WTC11 (cell line): ENCODE results near the gene ARG2. TPM values are rescaled to one million over a fixed set of nuclear protein-coding genes. Genes with fewer than 3 reads are reported as not detected.

ENCODE experiments used
- ATAC-seq: fragments of 200-7000 bp; cut with Tn5 transposase; 2 replicates; pipeline ENCODE4 v1.10.0; 2021; ENCODE audit warnings: mild to moderate bottlenecking, moderate library complexity
- CTCF ChIA-PET: fragments of 300-600 bp; sonication (Branson Sonifier 250); formaldehyde crosslinking; loops from one replicate; lab custom pipeline; 2021; ENCODE audit warnings: antibody characterized with exemption; lab: Charles Lee
- POLR2A ChIA-PET: fragments of 350-600 bp; sonication (Branson Sonifier 250); formaldehyde crosslinking; loops from one replicate; lab custom pipeline; 2021; ENCODE audit warnings: antibody characterized with exemption; lab: Charles Lee
- DNase-seq: peaks from one replicate; pipeline ENCODE4 v3.0.0; 2021; ENCODE audit warnings: low spot score
- H3K27ac Mint-ChIP-seq: 2 replicates; pipeline ENCODE4 v1.8.0; 2021; ENCODE audit warnings: mixed read lengths
- H3K27me3 Mint-ChIP-seq: 2 replicates; pipeline ENCODE4 v1.8.0; 2021; ENCODE audit warnings: low read depth, mild to moderate bottlenecking, moderate library complexity, mixed read lengths
- H3K36me3 Mint-ChIP-seq: 2 replicates; pipeline ENCODE4 v1.8.0; 2021; ENCODE audit warnings: mixed read lengths
- H3K4me1 Mint-ChIP-seq: 2 replicates; pipeline ENCODE4 v1.8.0; 2022; ENCODE audit warnings: mixed read lengths
- H3K4me3 Mint-ChIP-seq: 2 replicates; pipeline ENCODE4 v1.8.0; 2021; ENCODE audit warnings: mild to moderate bottlenecking, moderate library complexity, mixed read lengths
- H3K9me3 Mint-ChIP-seq: 2 replicates; pipeline ENCODE4 v1.8.0; 2021; ENCODE audit warnings: mixed read lengths
- ARID4B ChIP-seq: sonication (generic); formaldehyde crosslinking; IDR thresholded peaks from 2 replicates; pipeline ENCODE4 v1.8.0; 2023; ENCODE audit warnings: missing genetic modification reagents, mild to moderate bottlenecking, borderline replicate concordance
- ATF1 ChIP-seq: sonication (generic); formaldehyde crosslinking; IDR thresholded peaks from 2 replicates; pipeline ENCODE4 v1.8.1; 2023; ENCODE audit warnings: mild to moderate bottlenecking, moderate library complexity, missing genetic modification reagents
- CREM ChIP-seq: sonication (generic); formaldehyde crosslinking; IDR thresholded peaks from 2 replicates; pipeline ENCODE4 v1.8.1; 2022; ENCODE audit warnings: mild to moderate bottlenecking, missing genetic modification reagents, moderate library complexity
- FOXP4 ChIP-seq: sonication (generic); formaldehyde crosslinking; IDR thresholded peaks from 2 replicates; pipeline ENCODE4 v1.8.0; 2022; ENCODE audit warnings: mild to moderate bottlenecking, missing genetic modification reagents
- HMGA2 ChIP-seq: fragments of 250-450 bp; sonication (Bioruptor Pico); IDR thresholded peaks from 2 replicates; pipeline ENCODE4 v1.4.0; 2021; ENCODE audit warnings: mild to moderate bottlenecking, moderate library complexity
- HMGXB4 ChIP-seq: sonication (generic); formaldehyde crosslinking; IDR thresholded peaks from 2 replicates; pipeline ENCODE4 v1.8.1; 2023; ENCODE audit warnings: mild to moderate bottlenecking, moderate library complexity, missing genetic modification reagents
- IRF2 ChIP-seq: sonication (generic); formaldehyde crosslinking; IDR thresholded peaks from 2 replicates; pipeline ENCODE4 v1.8.0; 2022; ENCODE audit warnings: low read depth, missing genetic modification reagents, borderline replicate concordance
- MLX ChIP-seq: sonication (generic); formaldehyde crosslinking; IDR thresholded peaks from 2 replicates; pipeline ENCODE4 v1.8.1; 2023; ENCODE audit warnings: mild to moderate bottlenecking, missing genetic modification reagents, moderate library complexity
- NR1H2 ChIP-seq: sonication (generic); formaldehyde crosslinking; IDR thresholded peaks from 2 replicates; pipeline ENCODE4 v1.9.0; 2021; ENCODE audit warnings: mild to moderate bottlenecking, moderate library complexity, missing genetic modification reagents
- NR3C1 ChIP-seq: sonication (generic); formaldehyde crosslinking; conservative IDR thresholded peaks from 2 replicates; pipeline ENCODE4 v1.8.1; 2023; ENCODE audit warnings: low read depth, mild to moderate bottlenecking, missing genetic modification reagents
- OVOL2 ChIP-seq: fragments of 250-450 bp; sonication (Bioruptor Pico); IDR thresholded peaks from 2 replicates; pipeline ENCODE4 v1.9.0; 2021; ENCODE audit warnings: mild to moderate bottlenecking, borderline replicate concordance
- PRRX2 ChIP-seq: fragments of 250-450 bp; sonication (Bioruptor Pico); IDR thresholded peaks from 2 replicates; pipeline ENCODE4 v1.8.0; 2021; ENCODE audit warnings: mild to moderate bottlenecking
- SP1 ChIP-seq: sonication (generic); formaldehyde crosslinking; conservative IDR thresholded peaks from 2 replicates; pipeline ENCODE4 v1.8.1; 2022; ENCODE audit warnings: missing genetic modification reagents
- STAT6 ChIP-seq: sonication (generic); formaldehyde crosslinking; conservative IDR thresholded peaks from 2 replicates; pipeline ENCODE4 v1.8.1; 2023; ENCODE audit warnings: mild to moderate bottlenecking, low read depth, missing genetic modification reagents, moderate library complexity
- TEAD4 ChIP-seq: sonication (generic); formaldehyde crosslinking; IDR thresholded peaks from 2 replicates; pipeline ENCODE4 v1.8.0; 2022; ENCODE audit warnings: mild to moderate bottlenecking, missing genetic modification reagents
- USF1 ChIP-seq: sonication (generic); formaldehyde crosslinking; IDR thresholded peaks from 2 replicates; pipeline ENCODE4 v1.8.0; 2022; ENCODE audit warnings: mild to moderate bottlenecking, missing genetic modification reagents
- ZNF219 ChIP-seq: sonication (generic); formaldehyde crosslinking; IDR thresholded peaks from 2 replicates; pipeline ENCODE4 v1.8.0; 2023; ENCODE audit warnings: missing genetic modification reagents, mild to moderate bottlenecking, borderline replicate concordance
- ZNF416 ChIP-seq: fragments of 250-450 bp; sonication (Bioruptor Pico); IDR thresholded peaks from 2 replicates; pipeline ENCODE4 v1.9.0; 2021; ENCODE audit warnings: mild to moderate bottlenecking, inconsistent platforms
- ZSCAN18 ChIP-seq: fragments of 250-450 bp; sonication (Bioruptor Pico); IDR thresholded peaks from 2 replicates; pipeline ENCODE4 v2.1.2; 2022; ENCODE audit warnings: mild to moderate bottlenecking, moderate library complexity
- total RNA-seq: library from RNA; stranded (reverse); gene quantifications from 3 replicates; pipeline ENCODE4 v1.2.3, GENCODE V29; 2021

The ARG2 gene
- total RNA-seq, 1 experiment from 2014 or later = 29.8 TPM

- H3K36me3 Mint-ChIP-seq = no peaks in the 10 kb centered on the region
- ChIA-PET CTCF (interaction anchor here (1.0 to 3.2 kb wide), 5 partner anchors 36 to 142 kb away, joined by 3 to 30 read pairs (median 7); partner anchors contain the start of genes ARG2 and PIGH), POLR2A (no interaction called here)
- no peak for DNase-seq
- no peaks in the 10 kb centered on the region for H3K9me3 Mint-ChIP-seq
- no peaks in the 10 kb centered on the region for H3K27me3 Mint-ChIP-seq
- no peak overlapping the region for H3K27ac Mint-ChIP-seq
- TF ChIP-seq FOXP4 (CRISPR knock-in tag) = no peak
- no peak for TF ChIP-seq ZNF416 (CRISPR knock-in tag)
- no peak for TF ChIP-seq HMGXB4
- TF ChIP-seq ARID4B (CRISPR knock-in tag) = no peak
- TF ChIP-seq NR3C1 = no peak
- no peak for TF ChIP-seq NR1H2
- no peak for TF ChIP-seq ZNF219 (CRISPR knock-in tag)
- TF ChIP-seq CREM = no peak
- TF ChIP-seq PRRX2 (CRISPR knock-in tag) = no peak
- TF ChIP-seq TEAD4 = no peak
- no peak for TF ChIP-seq STAT6
- no peak for TF ChIP-seq USF1
- TF ChIP-seq ATF1 (CRISPR knock-in tag) = no peak
- TF ChIP-seq OVOL2 = no peak
- TF ChIP-seq MLX (CRISPR knock-in tag) = no peak
- TF ChIP-seq IRF2 (CRISPR knock-in tag) = no peak
- TF ChIP-seq ZSCAN18 (CRISPR knock-in tag) = no peak
- no peak for TF ChIP-seq HMGA2 (CRISPR knock-in tag)
- TF ChIP-seq SP1 (CRISPR knock-in tag) = no peak
- H3K4me3 Mint-ChIP-seq = no peak overlapping the region
- peaks cover 21% of the 10 kb centered on the region for H3K4me1 Mint-ChIP-seq
- ATAC-seq = no peak
Observed at GRCh38 chr14:67668559-67668958, 48.8 kb downstream of the ARG2 start.
